ENCODE results near the gene ATP9A.
"Not testable (repeated sequence)": the region's sequence is repeated elsewhere in the genome, so short reads cannot be mapped to it uniquely, and the experiment has no call there.

The ATP9A gene

GRCh38 chr20:51581571-51581970 is 186.6 kb downstream of the ATP9A start:
- no peaks in the 10 kb centered on the region for H3K9me3 Mint-ChIP-seq (ENCODE audit: low read depth)
- peaks cover 6% of the 10 kb centered on the region for H3K4me1 Mint-ChIP-seq (ENCODE audit: low read depth)
- H3K27ac Mint-ChIP-seq: no peak overlapping the region
- H3K4me3 Mint-ChIP-seq: no peak overlapping the region
- H3K27me3 Mint-ChIP-seq: no peaks in the 10 kb centered on the region
- H3K36me3 Mint-ChIP-seq: peaks cover 2% of the 10 kb centered on the region

- no peak overlapping the region for H3K4me3 Mint-ChIP-seq
- H3K27me3 Mint-ChIP-seq: no peaks in the 10 kb centered on the region
- H3K36me3 Mint-ChIP-seq: no peaks in the 10 kb centered on the region
- H3K4me1 Mint-ChIP-seq (ENCODE audit: low read depth): no peaks in the 10 kb centered on the region
- no peak overlapping the region for H3K27ac Mint-ChIP-seq
- H3K9me3 Mint-ChIP-seq (ENCODE audit: low read depth): no peaks in the 10 kb centered on the region
Measured at GRCh38 chr20:51579137-51579536, 189.1 kb downstream of the ATP9A start.

- Mint-ChIP-seq H3K27ac (no peak overlapping the region), H3K36me3 (no peaks in the 10 kb centered on the region), H3K27me3 (no peaks in the 10 kb centered on the region), H3K4me1 (ENCODE audit: low read depth) (no peaks in the 10 kb centered on the region), H3K9me3 (ENCODE audit: low read depth) (no peaks in the 10 kb centered on the region), H3K4me3 (no peak overlapping the region)
Measured at GRCh38 chr20:51578145-51578459, 190.1 kb downstream of the ATP9A start.

- no peak overlapping the region for H3K4me3 Mint-ChIP-seq
- no peaks in the 10 kb centered on the region for H3K9me3 Mint-ChIP-seq (ENCODE audit: low read depth)
- H3K27me3 Mint-ChIP-seq: no peaks in the 10 kb centered on the region
- H3K4me1 Mint-ChIP-seq (ENCODE audit: low read depth): no peaks in the 10 kb centered on the region
- no peaks in the 10 kb centered on the region for H3K36me3 Mint-ChIP-seq
- H3K27ac Mint-ChIP-seq: no peak overlapping the region
Measured at GRCh38 chr20:51577432-51578144, 190.6 kb downstream of the ATP9A start.

- H3K27ac Mint-ChIP-seq: no peak overlapping the region
- H3K4me1 Mint-ChIP-seq (ENCODE audit: low read depth): no peaks in the 10 kb centered on the region
- H3K36me3 Mint-ChIP-seq: no peaks in the 10 kb centered on the region
- H3K9me3 Mint-ChIP-seq (ENCODE audit: low read depth): no peaks in the 10 kb centered on the region
- H3K27me3 Mint-ChIP-seq: no peaks in the 10 kb centered on the region
- H3K4me3 Mint-ChIP-seq: no peak overlapping the region
Measured at GRCh38 chr20:51575486-51575885, 192.7 kb downstream of the ATP9A start.

- no peaks in the 10 kb centered on the region for H3K36me3 Mint-ChIP-seq
Measured at GRCh38 chr20:51574248-51575033, 193.7 kb downstream of the ATP9A start.

GRCh38 chr20:51573576-51574243 is 194.5 kb downstream of the ATP9A start:
- Mint-ChIP-seq H3K4me3 (no peak overlapping the region), H3K9me3 (ENCODE audit: low read depth) (no peaks in the 10 kb centered on the region), H3K27ac (no peak overlapping the region), H3K4me1 (ENCODE audit: low read depth) (no peaks in the 10 kb centered on the region), H3K36me3 (no peaks in the 10 kb centered on the region), H3K27me3 (no peaks in the 10 kb centered on the region)

More at GRCh38 chr20:51574248-51575033, 193.7 kb downstream of the ATP9A start:
- no peaks in the 10 kb centered on the region for H3K27me3 Mint-ChIP-seq
- H3K27ac Mint-ChIP-seq: no peak overlapping the region
- H3K4me3 Mint-ChIP-seq: no peak overlapping the region
- no peaks in the 10 kb centered on the region for H3K9me3 Mint-ChIP-seq (ENCODE audit: low read depth)
- no peaks in the 10 kb centered on the region for H3K4me1 Mint-ChIP-seq (ENCODE audit: low read depth)

- H3K4me1 Mint-ChIP-seq (ENCODE audit: low read depth): no peaks in the 10 kb centered on the region
- no peaks in the 10 kb centered on the region for H3K9me3 Mint-ChIP-seq (ENCODE audit: low read depth)
- H3K4me3 Mint-ChIP-seq: no peak overlapping the region
- H3K36me3 Mint-ChIP-seq: no peaks in the 10 kb centered on the region
- H3K27me3 Mint-ChIP-seq: no peaks in the 10 kb centered on the region
- H3K27ac Mint-ChIP-seq: no peak overlapping the region
Measured at GRCh38 chr20:51571460-51571794, 196.8 kb downstream of the ATP9A start.

GRCh38 chr20:51570739-51571459 is 197.3 kb downstream of the ATP9A start:
- no peaks in the 10 kb centered on the region for H3K4me1 Mint-ChIP-seq (ENCODE audit: low read depth)
- no peaks in the 10 kb centered on the region for H3K36me3 Mint-ChIP-seq
- no peak overlapping the region for H3K4me3 Mint-ChIP-seq
- H3K9me3 Mint-ChIP-seq (ENCODE audit: low read depth): no peaks in the 10 kb centered on the region
- no peaks in the 10 kb centered on the region for H3K27me3 Mint-ChIP-seq
- H3K27ac Mint-ChIP-seq: no peak overlapping the region

GRCh38 chr20:51569815-51570738 is 198.1 kb downstream of the ATP9A start:
- Mint-ChIP-seq H3K4me3 (no peak overlapping the region), H3K9me3 (ENCODE audit: low read depth) (no peaks in the 10 kb centered on the region), H3K27me3 (no peaks in the 10 kb centered on the region), H3K27ac (no peak overlapping the region), H3K36me3 (no peaks in the 10 kb centered on the region), H3K4me1 (ENCODE audit: low read depth) (no peaks in the 10 kb centered on the region)

- not testable (repeated sequence) for H3K27me3 Mint-ChIP-seq; H3K4me1 Mint-ChIP-seq (ENCODE audit: low read depth); H3K4me3 Mint-ChIP-seq; H3K36me3 Mint-ChIP-seq; H3K9me3 Mint-ChIP-seq (ENCODE audit: low read depth); H3K27ac Mint-ChIP-seq
Measured at GRCh38 chr20:51568533-51568932, 199.7 kb downstream of the ATP9A start.

GRCh38 chr20:51567622-51568021 is 200.6 kb downstream of the ATP9A start:
- no peak overlapping the region for H3K4me3 Mint-ChIP-seq

GRCh38 chr20:51566594-51566993 is 201.6 kb downstream of the ATP9A start:
- H3K27ac Mint-ChIP-seq: no peak overlapping the region
- no peaks in the 10 kb centered on the region for H3K9me3 Mint-ChIP-seq (ENCODE audit: low read depth)
- peaks cover 11% of the 10 kb centered on the region for H3K4me1 Mint-ChIP-seq (ENCODE audit: low read depth)
- no peaks in the 10 kb centered on the region for H3K36me3 Mint-ChIP-seq
- H3K4me3 Mint-ChIP-seq: no peak overlapping the region
- peaks cover 2% of the 10 kb centered on the region for H3K27me3 Mint-ChIP-seq

More at GRCh38 chr20:51567622-51568021, 200.6 kb downstream of the ATP9A start:
- Mint-ChIP-seq H3K36me3 (no peaks in the 10 kb centered on the region), H3K27ac (no peak overlapping the region), H3K4me1 (ENCODE audit: low read depth) (peaks cover 8% of the 10 kb centered on the region), H3K27me3 (no peaks in the 10 kb centered on the region), H3K9me3 (ENCODE audit: low read depth) (no peaks in the 10 kb centered on the region)
